GM23248 (cell line): ENCODE data around the gene HEXA. TPM values are rescaled to one million over a fixed set of nuclear protein-coding genes. Genes with fewer than 3 reads are reported as not detected.

Experiments
- DNase-seq: peaks from one replicate; pipeline ENCODE4 v3.0.0-alpha.2; 2015
- H2AFZ ChIP-seq: fragments of 200-600 bp; sonication (generic); 2 replicates; pipeline ENCODE4 v1.6.1; 2016; ENCODE audit warnings: antibody characterized with exemption
- H3F3A ChIP-seq: fragments of 200-600 bp; sonication (generic); 2 replicates; pipeline ENCODE4 v1.6.1; 2016; ENCODE audit warnings: mild to moderate bottlenecking, antibody characterized with exemption, mixed run types; ENCODE audit not compliant: insufficient read depth
- H3K27ac ChIP-seq: fragments of 200-600 bp; sonication (generic); 2 replicates; pipeline ENCODE4 v1.5.1; 2016; ENCODE audit warnings: mild to moderate bottlenecking
- H3K27me3 ChIP-seq: fragments of 200-600 bp; sonication (generic); replicated peaks from 2 replicates; pipeline ENCODE4 v1.6.1; 2016; ENCODE audit warnings: mild to moderate bottlenecking; ENCODE audit not compliant: insufficient read depth
- H3K36me3 ChIP-seq: fragments of 200-600 bp; sonication (generic); 2 replicates; pipeline ENCODE4 v1.6.1; 2016; ENCODE audit warnings: low read depth, mild to moderate bottlenecking
- H3K4me1 ChIP-seq: fragments of 200-600 bp; sonication (generic); 2 replicates; pipeline ENCODE4 v1.6.1; 2016; ENCODE audit warnings: mild to moderate bottlenecking; ENCODE audit not compliant: insufficient read depth
- H3K4me2 ChIP-seq: fragments of 200-600 bp; sonication (generic); one replicate; pipeline ENCODE4 v1.6.1; 2016; ENCODE audit warnings: mild to moderate bottlenecking; ENCODE audit not compliant: unreplicated experiment
- H3K4me3 ChIP-seq: fragments of 200-600 bp; sonication (generic); 2 replicates; pipeline ENCODE4 v1.5.1; 2016; ENCODE audit warnings: mild to moderate bottlenecking
- H3K79me2 ChIP-seq: fragments of 200-600 bp; sonication (generic); 2 replicates; pipeline ENCODE4 v1.6.1; 2016; ENCODE audit warnings: mild to moderate bottlenecking; ENCODE audit not compliant: insufficient read depth
- H3K9ac ChIP-seq: fragments of 200-600 bp; sonication (generic); 2 replicates; pipeline ENCODE4 v1.6.1; 2016; ENCODE audit warnings: mild to moderate bottlenecking
- H3K9me2 ChIP-seq: fragments of 200-600 bp; sonication (generic); 2 replicates; pipeline ENCODE4 v1.6.1; 2016; ENCODE audit warnings: mixed run types, mild to moderate bottlenecking, moderate library complexity; ENCODE audit not compliant: insufficient read depth
- H3K9me3 ChIP-seq: fragments of 200-600 bp; sonication (generic); one replicate; pipeline ENCODE4 v1.6.1; 2017; ENCODE audit warnings: low read depth
- H4K20me1 ChIP-seq: fragments of 200-600 bp; sonication (generic); 2 replicates; pipeline ENCODE4 v1.6.0; 2016; ENCODE audit not compliant: insufficient read depth
- EZH2 ChIP-seq: fragments of 200-600 bp; sonication (generic); IDR thresholded peaks from 2 replicates; pipeline ENCODE4 v1.6.1; 2018; ENCODE audit warnings: antibody characterized with exemption, mild to moderate bottlenecking; ENCODE audit not compliant: insufficient read depth, poor library complexity, severe bottlenecking
- EZH2phosphoT487 ChIP-seq: fragments of 200-600 bp; sonication (generic); IDR thresholded peaks from 2 replicates; pipeline ENCODE4 v1.6.1; 2018; ENCODE audit warnings: antibody characterized with exemption, moderate library complexity, mild to moderate bottlenecking, low read depth; ENCODE audit not compliant: insufficient read depth
- WGBS, 2 experiments: methylation state at CpG; one replicate each; pipeline ENCODE4 v1.1.6; 2015 to 2017; ENCODE audit warnings: low lambda C conversion rate in 2 of 2, low coverage in 1 of 2; ENCODE audit errors: missing lambda C conversion rate in 2 of 2; 5-methylcytosine and 5-hydroxymethylcytosine counted together
- in situ Hi-C: fragments of 300-500 bp; cut with MboI; formaldehyde crosslinking; loops from 2 replicates; pipeline ENCODE4 v1.15.0; 2020
- polyA plus RNA-seq: library from polyadenylated mRNA; unstranded; fragments of >200 nt; fragmentation: Nextera tagmentation; extraction: Ambion mirVana; gene quantifications from 2 replicates; pipeline ENCODE4 v1.2.1, GENCODE V29; 2016
- total RNA-seq: library from RNA; depleted of rRNA; stranded (reverse); fragments of >200 nt; shearing (Covaris generic); gene quantifications from 2 replicates; pipeline ENCODE4 v1.2.3, GENCODE V29; 2014

HEXA gene
- total and polyA plus RNA-seq, 2 experiments from 2014 or later = 162 to 190 TPM

- TF ChIP-seq EZH2 = no peak
- no peak for TF ChIP-seq EZH2phosphoT487
- no peak overlapping the region for H3K4me2 ChIP-seq
- 50 to 64% methylated on average over 1 of the region's 1 CpG for WGBS, 2 experiments
- H3K9me2 ChIP-seq = no peaks in the 10 kb centered on the region
- in situ Hi-C loops = no loop called here
- peaks cover 14% of the 10 kb centered on the region; the same call in 1 of the 2 replicates for H3K36me3 ChIP-seq
- no peak overlapping the region for H3K9ac ChIP-seq
- H2AFZ ChIP-seq = no peak overlapping the region
- H3F3A ChIP-seq = peaks cover 22% of the 10 kb centered on the region
- H3K4me3 ChIP-seq = no peak overlapping the region
- H3K4me1 ChIP-seq = peaks cover 8% of the 10 kb centered on the region
- H3K27me3 ChIP-seq = no peaks in the 10 kb centered on the region
- no peaks in the 10 kb centered on the region for H4K20me1 ChIP-seq
- no peaks in the 10 kb centered on the region for H3K79me2 ChIP-seq
- no peak overlapping the region for H3K27ac ChIP-seq
- no peak for DNase-seq
- H3K9me3 ChIP-seq = no peaks in the 10 kb centered on the region
Observed at GRCh38 chr15:72344602-72345001, 31.2 kb downstream of the HEXA start.

GRCh38 chr15:72342385-72342784 lies 33.4 kb downstream of the HEXA start:
- H3K79me2 ChIP-seq = no peaks in the 10 kb centered on the region
- no peaks in the 10 kb centered on the region for H4K20me1 ChIP-seq
- peaks cover 11% of the 10 kb centered on the region; the same call in 1 of the 2 replicates for H3K36me3 ChIP-seq
- no peaks in the 10 kb centered on the region for H3K9me3 ChIP-seq
- WGBS, 2 experiments = 88% methylated on average over 11 of the region's 11 CpGs
- in situ Hi-C loops = no loop called here
- no peak overlapping the region for H3K9ac ChIP-seq
- H3K27me3 ChIP-seq = no peaks in the 10 kb centered on the region
- no peak overlapping the region for H3K27ac ChIP-seq
- DNase-seq = peak; percentile 28
- peaks cover 37% of the 10 kb centered on the region for H3F3A ChIP-seq
- TF ChIP-seq EZH2 (no peak), EZH2phosphoT487 (no peak)
- peaks cover 23% of the 10 kb centered on the region for H3K4me1 ChIP-seq
- no peak overlapping the region for H3K4me2 ChIP-seq
- H3K9me2 ChIP-seq = no peaks in the 10 kb centered on the region
- no peak overlapping the region for H3K4me3 ChIP-seq
- no peak overlapping the region for H2AFZ ChIP-seq

GRCh38 chr15:72341361-72341760 lies 34.5 kb downstream of the HEXA start:
- Histone ChIP-seq H3K79me2 (no peaks in the 10 kb centered on the region), H3K9ac (no peak overlapping the region), H3K36me3 (peaks cover 8% of the 10 kb centered on the region; the same call in 1 of the 2 replicates), H3K4me1 (peaks cover 23% of the 10 kb centered on the region), H2AFZ (no peak overlapping the region), H3K9me3 (no peaks in the 10 kb centered on the region), H3K27ac (no peak overlapping the region), H3K9me2 (no peaks in the 10 kb centered on the region), H3K4me3 (no peak overlapping the region), H3K27me3 (no peaks in the 10 kb centered on the region), H3F3A (peaks cover 37% of the 10 kb centered on the region), H3K4me2 (no peak overlapping the region), H4K20me1 (no peaks in the 10 kb centered on the region)
- in situ Hi-C loops = no loop called here
- 96 to 98% methylated on average over 6 of the region's 6 CpGs for WGBS, 2 experiments
- TF ChIP-seq EZH2 (no peak), EZH2phosphoT487 (no peak)
- peak; percentile 15 for DNase-seq

- Histone ChIP-seq H3K27me3 (no peaks in the 10 kb centered on the region), H3K4me3 (no peak overlapping the region), H3K9me2 (no peaks in the 10 kb centered on the region), H3K36me3 (peaks cover 2% of the 10 kb centered on the region; the same call in 1 of the 2 replicates), H3K4me1 (peaks cover 23% of the 10 kb centered on the region), H2AFZ (no peak overlapping the region), H3K4me2 (peak overlapping the region; percentile 29), H3F3A (peaks cover 37% of the 10 kb centered on the region), H3K9me3 (no peaks in the 10 kb centered on the region), H3K9ac (peak overlapping the region; percentile 55), H4K20me1 (no peaks in the 10 kb centered on the region), H3K27ac (peak overlapping the region; percentile 94), H3K79me2 (no peaks in the 10 kb centered on the region)
- TF ChIP-seq EZH2phosphoT487 (no peak), EZH2 (no peak)
- in situ Hi-C loops = no loop called here
- DNase-seq = peak; percentile 51
- 100% methylated on average over 1 of the region's 1 CpG for WGBS, 2 experiments
Observed at GRCh38 chr15:72340366-72340765, 35.4 kb downstream of the HEXA start.

GRCh38 chr15:72339777-72340177 lies 36.0 kb downstream of the HEXA start:
- in situ Hi-C loops = no loop called here
- H3K27ac ChIP-seq = peak overlapping the region; percentile 94
- H3K4me2 ChIP-seq = peak overlapping the region; percentile 72
- H2AFZ ChIP-seq = no peak overlapping the region
- peaks cover 37% of the 10 kb centered on the region for H3F3A ChIP-seq
- H3K9me2 ChIP-seq = no peaks in the 10 kb centered on the region
- H3K79me2 ChIP-seq = no peaks in the 10 kb centered on the region
- H3K9ac ChIP-seq = peak overlapping the region; percentile 72
- H4K20me1 ChIP-seq = no peaks in the 10 kb centered on the region
- no peak overlapping the region for H3K4me3 ChIP-seq
- DNase-seq = peak; percentile 93
- no peaks in the 10 kb centered on the region for H3K27me3 ChIP-seq
- H3K36me3 ChIP-seq = no peaks in the 10 kb centered on the region
- TF ChIP-seq EZH2 (no peak), EZH2phosphoT487 (no peak)
- no peaks in the 10 kb centered on the region for H3K9me3 ChIP-seq
- H3K4me1 ChIP-seq = peaks cover 23% of the 10 kb centered on the region
- 0 to 3% methylated on average over 3 of the region's 3 CpGs for WGBS, 2 experiments
